HG03025 (cell line): ENCODE results near the gene WDFY1.

Source experiments
- ATAC-seq: cut with Tn5 transposase; IDR thresholded peaks from one replicate; pipeline ENCODE4 v1.9.1; 2021; ENCODE audit warnings: mild to moderate bottlenecking, moderate library complexity; ENCODE audit not compliant: unreplicated experiment, low FRiP score

Gene WDFY1, protein sequence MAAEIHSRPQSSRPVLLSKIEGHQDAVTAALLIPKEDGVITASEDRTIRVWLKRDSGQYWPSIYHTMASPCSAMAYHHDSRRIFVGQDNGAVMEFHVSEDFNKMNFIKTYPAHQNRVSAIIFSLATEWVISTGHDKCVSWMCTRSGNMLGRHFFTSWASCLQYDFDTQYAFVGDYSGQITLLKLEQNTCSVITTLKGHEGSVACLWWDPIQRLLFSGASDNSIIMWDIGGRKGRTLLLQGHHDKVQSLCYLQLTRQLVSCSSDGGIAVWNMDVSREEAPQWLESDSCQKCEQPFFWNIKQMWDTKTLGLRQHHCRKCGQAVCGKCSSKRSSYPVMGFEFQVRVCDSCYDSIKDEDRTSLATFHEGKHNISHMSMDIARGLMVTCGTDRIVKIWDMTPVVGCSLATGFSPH

GRCh38 chr2:223944703-223945531 lies at the start of gene WDFY1:
Gene WDFY1, minus strand, starts transcription at chr2:223945335. Its CDS starts 51 bp downstream, at chr2:223945284.
- peak; percentile 71 for ATAC-seq

- ATAC-seq = no peak
These were observed 49.5 kb upstream of the WDFY1 start for GRCh38 chr2:223994562-223995162.

- ATAC-seq = no peak
These were observed 48.6 kb upstream of the WDFY1 start for GRCh38 chr2:223993634-223994232.

DNA sequence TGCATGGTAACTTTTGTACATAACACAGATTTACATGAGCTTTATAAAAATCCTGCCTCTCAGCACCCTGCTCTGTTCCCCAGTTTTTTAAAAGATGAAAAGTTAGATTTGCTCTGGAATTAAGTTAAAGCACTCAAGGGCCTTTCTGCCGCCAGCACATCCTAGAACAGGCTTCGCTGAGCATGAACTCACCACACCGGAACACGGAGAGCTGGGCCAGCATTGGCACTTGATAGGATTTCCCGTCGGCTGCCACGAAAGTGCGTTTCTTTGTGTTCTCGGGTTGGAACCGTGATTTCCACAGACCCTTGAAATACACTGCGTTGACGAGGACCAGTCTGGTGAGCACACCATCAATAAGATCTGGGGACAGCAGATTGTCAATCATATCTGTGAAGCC lies 46.5 kb upstream of the WDFY1 start:
- no peak for ATAC-seq

DNA sequence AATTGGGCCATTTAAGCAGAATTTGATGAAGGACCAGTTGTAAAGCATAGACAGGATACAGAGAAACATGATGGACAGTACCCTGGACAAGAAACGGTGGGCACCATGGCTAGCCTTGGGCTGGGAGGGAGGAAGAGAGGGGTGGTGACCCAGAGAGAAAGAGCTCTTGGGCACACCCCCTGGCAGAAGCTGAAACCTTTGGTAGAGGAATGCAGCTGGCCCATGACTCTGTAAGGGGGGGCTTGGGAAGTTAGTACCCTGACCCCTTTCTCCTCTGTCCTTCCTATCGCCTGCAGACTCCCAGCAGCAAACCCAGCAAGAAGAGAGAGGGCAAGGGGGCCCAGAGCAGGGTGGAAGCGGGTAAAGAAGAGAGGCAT lies 44.7 kb upstream of the WDFY1 start:
- no peak for ATAC-seq

DNA sequence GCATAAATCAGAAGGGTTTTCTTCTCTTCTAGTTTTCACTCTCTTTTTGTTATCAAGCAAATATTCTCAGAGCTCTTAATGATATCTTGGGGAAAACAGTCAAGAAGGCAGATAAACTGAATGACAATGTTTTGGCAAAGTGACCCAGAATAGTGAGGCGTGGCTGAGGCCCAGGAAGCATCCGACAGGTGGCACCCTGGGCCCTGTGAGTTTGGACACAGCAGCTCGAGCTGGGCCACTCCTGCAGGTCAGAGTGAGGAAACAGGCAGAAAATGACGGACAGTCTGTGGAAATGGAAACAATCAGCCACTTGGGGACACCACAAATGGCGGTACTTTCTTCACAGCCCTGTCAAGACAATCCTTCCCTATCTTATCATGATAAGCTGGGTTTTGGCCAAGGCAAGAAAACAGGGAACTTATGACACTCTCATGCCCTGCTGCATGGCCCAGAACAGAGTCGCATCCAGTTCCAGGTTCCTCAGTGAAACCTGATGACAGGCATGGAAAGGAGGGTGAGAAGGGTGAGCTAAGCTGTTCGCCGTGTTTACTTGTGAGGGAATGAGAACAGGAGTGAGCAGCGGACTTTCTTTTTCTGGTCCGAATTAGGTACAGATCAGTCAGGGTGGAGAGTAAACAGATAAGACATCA lies 44.2 kb upstream of the WDFY1 start:
- ATAC-seq = no peak

DNA sequence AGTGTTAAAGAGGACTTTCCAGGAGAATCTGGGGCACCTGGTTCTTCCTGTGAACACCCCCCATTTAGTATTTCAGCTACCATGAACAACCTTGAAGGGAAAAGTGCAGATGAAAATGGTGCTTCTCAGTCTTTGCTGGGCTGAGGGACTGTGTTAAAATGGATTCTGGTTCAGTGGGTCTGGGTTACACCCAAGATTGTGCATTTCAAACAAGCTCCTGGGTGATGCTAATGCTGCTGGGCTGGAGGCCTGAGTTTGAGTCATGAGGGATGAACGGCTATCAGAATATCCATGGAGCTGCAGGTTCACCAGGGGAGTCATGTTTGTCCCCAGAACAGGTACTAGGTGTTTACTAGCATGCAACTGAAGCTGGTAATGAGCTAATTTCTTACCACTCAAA lies 36.1 kb upstream of the WDFY1 start:
- no peak for ATAC-seq

- ATAC-seq = no peak
These were observed 35.7 kb upstream of the WDFY1 start for GRCh38 chr2:223980803-223981202.

- ATAC-seq = no peak
These were observed 35.2 kb upstream of the WDFY1 start for GRCh38 chr2:223980397-223980735.

DNA sequence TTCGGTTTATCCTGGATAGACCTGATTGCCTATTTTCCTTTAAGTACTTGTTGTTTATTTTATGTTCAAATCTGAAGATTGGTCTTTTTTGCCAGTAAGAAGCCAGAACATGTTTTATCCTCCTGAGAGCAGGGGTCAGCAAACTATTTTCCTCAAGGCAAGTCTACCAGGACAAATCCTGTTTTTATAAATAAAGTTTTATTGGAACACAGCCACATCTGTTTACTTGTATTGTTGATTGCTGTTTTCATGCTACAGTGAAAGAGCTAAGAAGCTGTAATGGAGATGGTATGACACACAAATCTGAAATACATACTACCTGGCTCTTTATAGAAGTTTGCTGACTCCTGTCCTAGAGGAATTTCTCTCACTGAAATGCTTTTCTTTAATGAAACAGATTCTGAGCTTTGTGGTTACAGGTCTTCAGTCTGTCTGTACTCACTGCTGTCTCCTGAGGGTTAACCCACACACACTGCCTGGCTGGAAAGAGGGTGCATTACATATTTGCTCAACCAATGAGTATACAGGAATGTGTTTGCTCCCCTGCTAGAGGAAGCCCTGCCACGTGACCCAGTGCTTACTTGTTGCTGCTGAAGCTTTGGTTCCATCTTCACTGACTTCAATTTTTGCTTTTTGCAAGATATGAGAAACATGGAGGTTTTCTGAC lies 34.7 kb upstream of the WDFY1 start:
- ATAC-seq = no peak

DNA sequence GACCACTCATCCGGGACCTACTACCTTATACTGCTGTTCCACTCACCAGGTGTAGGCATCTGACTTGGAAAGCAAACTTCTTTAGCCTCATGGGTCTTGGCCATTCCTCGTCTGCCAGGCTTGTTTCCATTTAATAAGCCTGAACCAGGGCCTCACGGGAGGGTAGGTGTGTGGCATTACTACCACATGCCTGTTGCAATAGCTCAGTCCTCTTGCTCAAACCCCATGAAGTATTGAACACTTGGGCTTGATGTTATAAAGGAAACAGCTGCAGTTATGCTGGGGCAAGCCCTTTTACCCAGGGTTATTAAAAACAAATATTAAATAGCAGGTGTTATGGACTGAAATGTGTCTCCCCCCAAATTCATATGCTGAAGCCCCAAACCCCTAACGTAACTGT lies 33.3 kb upstream of the WDFY1 start:
- ATAC-seq = no peak

- no peak for ATAC-seq
These were observed 31.6 kb upstream of the WDFY1 start for GRCh38 chr2:223976635-223977226.

- no peak for ATAC-seq
These were observed 28.5 kb upstream of the WDFY1 start for GRCh38 chr2:223973606-223974005.

DNA sequence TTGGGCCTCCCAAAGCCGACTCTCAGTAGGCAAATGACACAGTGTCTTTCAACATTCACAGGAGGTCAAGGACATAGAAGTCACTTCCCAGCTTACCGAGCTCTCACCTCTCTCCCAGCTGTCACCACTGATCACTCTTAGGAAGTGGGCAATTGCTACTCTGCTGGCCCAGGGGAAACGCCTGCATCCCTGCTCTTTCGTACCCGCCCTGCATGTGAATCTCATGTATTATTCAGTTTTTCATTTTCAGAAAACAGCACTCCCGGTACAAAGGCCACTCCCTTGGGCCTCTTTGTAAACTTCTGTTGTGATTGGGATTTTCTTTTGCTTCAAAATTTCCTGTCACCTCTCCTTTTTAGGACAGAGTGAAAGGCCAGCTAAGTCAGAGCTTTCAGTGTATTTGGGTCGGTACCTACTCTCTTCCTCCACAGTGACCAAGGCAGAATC lies 27.5 kb upstream of the WDFY1 start:
- ATAC-seq = no peak

- ATAC-seq = no peak
These were observed 26.6 kb upstream of the WDFY1 start for GRCh38 chr2:223971731-223972130.

DNA sequence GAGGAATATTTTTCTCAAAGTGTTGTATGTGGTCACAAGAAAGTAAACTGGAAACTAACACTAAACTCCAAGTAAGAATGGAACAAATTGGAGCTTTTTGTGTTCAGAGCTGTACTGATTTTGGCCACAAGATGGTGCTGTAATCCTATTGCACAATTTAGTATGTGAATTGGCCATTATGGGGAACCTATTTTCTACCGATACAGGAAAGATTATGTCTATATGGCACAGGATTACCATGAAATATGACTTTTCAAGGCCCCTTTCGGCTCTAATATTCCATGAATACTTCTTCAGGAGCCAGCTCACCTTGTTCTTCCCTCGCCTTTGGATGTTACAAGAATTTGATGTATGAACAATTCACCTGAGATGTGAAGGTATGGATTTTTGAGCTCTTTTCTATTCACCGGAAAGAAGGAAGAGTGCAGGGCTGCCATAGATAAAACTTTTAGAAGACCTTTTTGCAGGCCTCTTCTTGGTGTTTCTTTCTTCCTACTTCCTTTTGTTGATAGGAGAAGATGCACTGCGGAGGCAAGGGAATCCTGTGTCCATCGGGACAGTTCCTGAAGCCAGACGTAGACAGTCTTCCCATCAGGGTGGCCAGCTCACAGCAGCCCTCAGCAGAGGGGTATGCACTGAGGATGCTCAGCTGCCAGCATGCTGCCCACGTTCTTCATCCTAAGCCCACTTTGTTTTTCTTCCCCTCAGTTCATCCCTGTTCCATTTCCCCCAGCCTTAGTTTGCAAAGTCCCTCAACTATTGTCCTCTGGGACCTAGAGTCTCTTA lies 25.4 kb upstream of the WDFY1 start:
- ATAC-seq = peak; percentile 66

- ATAC-seq = no peak
These were observed 24.7 kb upstream of the WDFY1 start for GRCh38 chr2:223969856-223970255.

- ATAC-seq = no peak
These were observed 24.2 kb upstream of the WDFY1 start for GRCh38 chr2:223969315-223969714.

GRCh38 chr2:223967981-223968380 lies 22.8 kb upstream of the WDFY1 start:
- ATAC-seq = no peak
